ENCODE measurements around the gene LHFPL2.
A peak's percentile ranks its signal among the peaks of the same experiment; 100 is the strongest.

The LHFPL2 gene

GRCh38 chr5:78665534-78665933 is 17.0 kb upstream of the LHFPL2 start:
- TF ChIP-seq EZH2phosphoT487 (conservative IDR thresholded peaks at IDR 0.05; ENCODE audit: low read length) (no peak), CTCF (IDR thresholded peaks at IDR 0.05; ENCODE audit: insufficient read depth, low read length, poor library complexity, severe bottlenecking) (no peak)
- H3K27ac ChIP-seq (ENCODE audit: low read depth, low read length): no peak overlapping the region
- H3K9me3 ChIP-seq (ENCODE audit: insufficient read depth, low read length): no peaks in the 10 kb centered on the region
- no peaks in the 10 kb centered on the region for H4K20me1 ChIP-seq (ENCODE audit: low read depth, low read length)
- no peak overlapping the region for H3K4me3 ChIP-seq (ENCODE audit: insufficient read depth, low read length, poor library complexity, severe bottlenecking)
- no peaks in the 10 kb centered on the region for H3K79me2 ChIP-seq (ENCODE audit: insufficient read depth, low read length)
- H3K4me2 ChIP-seq (ENCODE audit: low read depth, low read length, poor library complexity, severe bottlenecking): no peak overlapping the region
- no peak overlapping the region for H2AFZ ChIP-seq (ENCODE audit: low read depth, low read length, severe bottlenecking)
- H3K9ac ChIP-seq (ENCODE audit: low read length): no peak overlapping the region
- H3K36me3 ChIP-seq (ENCODE audit: low read length): no peaks in the 10 kb centered on the region
- H3K9me2 ChIP-seq (replicated peaks; ENCODE audit: insufficient read depth, low read length): no peaks in the 10 kb centered on the region
- no peaks in the 10 kb centered on the region for H3K27me3 ChIP-seq (ENCODE audit: low read length)
- peaks cover 8% of the 10 kb centered on the region; the same call in 1 of the 2 replicates for H3F3A ChIP-seq (ENCODE audit: insufficient read depth)

- TF ChIP-seq EZH2phosphoT487 (conservative IDR thresholded peaks at IDR 0.05; ENCODE audit: low read length) (no peak), CTCF (IDR thresholded peaks at IDR 0.05; ENCODE audit: insufficient read depth, low read length, poor library complexity, severe bottlenecking) (no peak)
- no peaks in the 10 kb centered on the region for H3K27me3 ChIP-seq (ENCODE audit: low read length)
- H3K9ac ChIP-seq (ENCODE audit: low read length): no peak overlapping the region
- H3K79me2 ChIP-seq (ENCODE audit: insufficient read depth, low read length): 0 out of 2 replicates have a peak, but pooled peaks cover 5% of the 10 kb centered on the region
- no peak overlapping the region for H3K4me2 ChIP-seq (ENCODE audit: low read depth, low read length, poor library complexity, severe bottlenecking)
- H4K20me1 ChIP-seq (ENCODE audit: low read depth, low read length): no peaks in the 10 kb centered on the region
- H3F3A ChIP-seq (ENCODE audit: insufficient read depth): peaks cover 11% of the 10 kb centered on the region; the same call in 1 of the 2 replicates
- peak overlapping the region; percentile 1; the same call in 1 of the 2 replicates for H3K27ac ChIP-seq (ENCODE audit: low read depth, low read length)
- H2AFZ ChIP-seq (ENCODE audit: low read depth, low read length, severe bottlenecking): no peak overlapping the region
- H3K9me2 ChIP-seq (replicated peaks; ENCODE audit: insufficient read depth, low read length): no peaks in the 10 kb centered on the region
- peaks cover 10% of the 10 kb centered on the region; the same call in 1 of the 2 replicates for H3K36me3 ChIP-seq (ENCODE audit: low read length)
- H3K4me3 ChIP-seq (ENCODE audit: insufficient read depth, low read length, poor library complexity, severe bottlenecking): no peak overlapping the region
- H3K9me3 ChIP-seq (ENCODE audit: insufficient read depth, low read length): no peaks in the 10 kb centered on the region
Observed at GRCh38 chr5:78662323-78662722, 13.8 kb upstream of the LHFPL2 start.

- Histone ChIP-seq H3F3A (ENCODE audit: insufficient read depth) (peaks cover 11% of the 10 kb centered on the region; the same call in 1 of the 2 replicates), H3K36me3 (ENCODE audit: low read length) (peaks cover 14% of the 10 kb centered on the region; the same call in 1 of the 2 replicates), H3K27me3 (ENCODE audit: low read length) (no peaks in the 10 kb centered on the region), H4K20me1 (ENCODE audit: low read depth, low read length) (no peaks in the 10 kb centered on the region), H3K9ac (ENCODE audit: low read length) (no peak overlapping the region), H3K9me3 (ENCODE audit: insufficient read depth, low read length) (no peaks in the 10 kb centered on the region), H2AFZ (ENCODE audit: low read depth, low read length, severe bottlenecking) (no peak overlapping the region), H3K4me2 (ENCODE audit: low read depth, low read length, poor library complexity, severe bottlenecking) (peak overlapping the region; percentile 11), H3K79me2 (ENCODE audit: insufficient read depth, low read length) (0 out of 2 replicates have a peak, but pooled peaks cover 7% of the 10 kb centered on the region), H3K27ac (ENCODE audit: low read depth, low read length) (peak overlapping the region; percentile 3; the same call in 1 of the 2 replicates), H3K9me2 (replicated peaks; ENCODE audit: insufficient read depth, low read length) (no peaks in the 10 kb centered on the region), H3K4me3 (ENCODE audit: insufficient read depth, low read length, poor library complexity, severe bottlenecking) (no peak overlapping the region)
- TF ChIP-seq EZH2phosphoT487 (conservative IDR thresholded peaks at IDR 0.05; ENCODE audit: low read length): no peak
- TF ChIP-seq CTCF (IDR thresholded peaks at IDR 0.05; ENCODE audit: insufficient read depth, low read length, poor library complexity, severe bottlenecking): no peak
Observed at GRCh38 chr5:78661691-78662090, 13.1 kb upstream of the LHFPL2 start.
